Right hindlimb (tissue), 1 donor: ENCODE results near the gene PTCD2.
"Not testable (repeated sequence)": the region's sequence is repeated elsewhere in the genome, so short reads cannot be mapped to it uniquely, and the experiment has no call there.

Source experiments
- DNase-seq: peaks from one replicate; pipeline ENCODE4 v3.0.0-alpha.2; 2018

PTCD2 gene

GRCh38 chr5:72383726-72384125, 63.6 kb downstream of the PTCD2 start:
- DNase-seq, result no peak

- DNase-seq, result no peak
Observed at GRCh38 chr5:72386639-72387038, 66.5 kb downstream of the PTCD2 start.

- DNase-seq, result no peak
Observed at GRCh38 chr5:72387985-72388384, 67.8 kb downstream of the PTCD2 start.

GRCh38 chr5:72388646-72389045, 68.5 kb downstream of the PTCD2 start:
- peak; percentile 47 for DNase-seq

GRCh38 chr5:72390836-72391235, 70.7 kb downstream of the PTCD2 start:
- DNase-seq, result no peak

- DNase-seq, result no peak
Observed at GRCh38 chr5:72392326-72392733, 72.2 kb downstream of the PTCD2 start.

- DNase-seq, result no peak
Observed at GRCh38 chr5:72393052-72393451, 72.9 kb downstream of the PTCD2 start.

- DNase-seq, result no peak
Observed at GRCh38 chr5:72394688-72395087, 74.5 kb downstream of the PTCD2 start.

- no peak for DNase-seq
Observed at GRCh38 chr5:72397836-72398235, 77.7 kb downstream of the PTCD2 start.

GRCh38 chr5:72400950-72401349, 80.8 kb downstream of the PTCD2 start:
- no peak for DNase-seq

GRCh38 chr5:72402381-72402890, 82.3 kb downstream of the PTCD2 start:
- no peak for DNase-seq

- DNase-seq, result no peak
Observed at GRCh38 chr5:72402959-72403628, 82.9 kb downstream of the PTCD2 start.

GRCh38 chr5:72404771-72405170, 84.6 kb downstream of the PTCD2 start:
- not testable (repeated sequence) for DNase-seq

- no peak for DNase-seq
Observed at GRCh38 chr5:72407078-72407477, 86.9 kb downstream of the PTCD2 start.

- no peak for DNase-seq
Observed at GRCh38 chr5:72407541-72407940, 87.4 kb downstream of the PTCD2 start.

GRCh38 chr5:72408127-72408526, 88.0 kb downstream of the PTCD2 start:
- no peak for DNase-seq

- no peak for DNase-seq
Observed at GRCh38 chr5:72408603-72409002, 88.4 kb downstream of the PTCD2 start.

GRCh38 chr5:72410688-72411295, 90.6 kb downstream of the PTCD2 start:
- no peak for DNase-seq

GRCh38 chr5:72412283-72413055, 92.3 kb downstream of the PTCD2 start:
- no peak for DNase-seq

GRCh38 chr5:72415616-72416325, 95.6 kb downstream of the PTCD2 start:
- no peak for DNase-seq

- DNase-seq, result no peak
Observed at GRCh38 chr5:72417333-72418062, 97.3 kb downstream of the PTCD2 start.
